ENCODE results near the gene UBLCP1.
"Not testable (repeated sequence)": the region's sequence is repeated elsewhere in the genome, so short reads cannot be mapped to it uniquely, and the experiment has no call there.

The UBLCP1 gene

DNA sequence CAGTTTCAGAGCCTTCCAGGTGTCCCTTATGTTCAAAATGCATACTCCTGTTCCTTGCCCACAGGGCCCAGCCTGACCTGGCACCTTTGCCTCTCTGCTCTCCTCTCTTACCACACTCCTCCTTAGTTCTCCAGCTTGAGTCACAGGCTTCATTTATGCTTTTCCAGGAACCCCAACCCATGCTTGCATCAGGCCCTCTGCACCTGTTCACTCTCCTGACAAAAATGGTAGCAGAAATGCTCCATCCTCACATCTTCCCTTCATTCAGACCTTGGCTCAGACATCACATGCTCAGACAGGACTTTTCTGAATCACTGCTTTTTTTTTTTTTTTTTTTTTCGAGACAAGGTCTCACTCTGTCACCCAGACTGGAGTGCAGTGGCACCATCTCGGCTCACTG lies 38.6 kb upstream of the UBLCP1 start:
- no peak overlapping the region for H3K27ac ChIP-seq
- TF ChIP-seq EZH2 (IDR thresholded peaks at IDR 0.05): no peak
- TF ChIP-seq POLR2AphosphoS5 (IDR thresholded peaks at IDR 0.05; ENCODE audit: borderline replicate concordance, low read depth, low read length): no peak
- TF ChIP-seq FOXP2 (optimal IDR thresholded peaks at IDR 0.05; ENCODE audit: control extremely low read depth, extremely low read length, insufficient read depth): no peak
- DNase-seq (ENCODE audit: low read depth, low spot score): no peak
- H3K4me3 ChIP-seq: no peak overlapping the region
- no peaks in the 10 kb centered on the region for H3K9me3 ChIP-seq (ENCODE audit: low read depth, low read length)
- no peaks in the 10 kb centered on the region for H3K36me3 ChIP-seq (ENCODE audit: insufficient read depth, low read length)
- no peak overlapping the region for H3K9ac ChIP-seq (ENCODE audit: insufficient read length)

DNA sequence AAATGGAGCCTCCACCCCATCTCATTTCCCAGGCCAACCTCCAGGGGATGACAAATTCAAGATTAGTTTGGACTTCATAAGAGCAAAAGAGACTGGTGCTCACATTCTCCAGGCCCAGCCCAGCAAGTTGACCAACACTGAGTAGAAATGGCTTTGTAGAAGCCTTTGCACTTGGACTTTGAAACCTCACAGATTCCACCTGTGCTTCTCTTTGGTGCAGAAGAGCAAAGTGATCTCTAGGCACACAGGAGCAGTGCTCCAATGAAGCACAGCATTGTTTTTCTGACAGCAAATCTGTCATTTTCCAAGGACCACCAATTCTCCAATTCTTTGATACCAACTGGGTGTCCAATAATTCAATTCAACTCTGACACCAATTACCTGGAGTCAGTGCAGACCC lies 36.6 kb upstream of the UBLCP1 start:
- Histone ChIP-seq H3K9me3 (ENCODE audit: low read depth, low read length) (no peaks in the 10 kb centered on the region), H3K4me3 (no peak overlapping the region), H3K36me3 (ENCODE audit: insufficient read depth, low read length) (no peaks in the 10 kb centered on the region), H3K9ac (ENCODE audit: insufficient read length) (no peak overlapping the region), H3K27ac (no peak overlapping the region)
- TF ChIP-seq FOXP2 (optimal IDR thresholded peaks at IDR 0.05; ENCODE audit: control extremely low read depth, extremely low read length, insufficient read depth) (no peak), EZH2 (IDR thresholded peaks at IDR 0.05) (no peak), POLR2AphosphoS5 (IDR thresholded peaks at IDR 0.05; ENCODE audit: borderline replicate concordance, low read depth, low read length) (no peak)
- DNase-seq (ENCODE audit: low read depth, low spot score): no peak

DNA sequence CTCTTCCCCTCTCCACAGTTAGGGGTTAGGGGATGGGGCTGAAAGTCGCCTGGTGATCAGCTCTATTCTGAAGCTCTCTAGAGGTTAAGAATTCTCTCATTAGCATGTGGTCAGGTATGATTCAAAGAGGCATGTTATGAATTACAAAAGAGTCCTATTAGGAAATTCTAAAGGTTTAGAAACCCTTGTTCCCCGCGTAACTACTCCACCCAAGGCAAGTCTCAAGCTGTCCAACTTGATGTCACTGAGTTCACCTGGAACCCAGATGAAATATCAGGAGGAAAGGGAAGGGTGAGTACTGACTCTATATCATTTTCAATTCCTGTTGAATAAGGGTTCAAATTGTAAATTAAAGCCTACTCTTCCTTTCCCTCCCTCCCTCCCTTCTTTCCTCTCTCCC lies 35.6 kb upstream of the UBLCP1 start:
- DNase-seq (ENCODE audit: low read depth, low spot score): no peak

DNA sequence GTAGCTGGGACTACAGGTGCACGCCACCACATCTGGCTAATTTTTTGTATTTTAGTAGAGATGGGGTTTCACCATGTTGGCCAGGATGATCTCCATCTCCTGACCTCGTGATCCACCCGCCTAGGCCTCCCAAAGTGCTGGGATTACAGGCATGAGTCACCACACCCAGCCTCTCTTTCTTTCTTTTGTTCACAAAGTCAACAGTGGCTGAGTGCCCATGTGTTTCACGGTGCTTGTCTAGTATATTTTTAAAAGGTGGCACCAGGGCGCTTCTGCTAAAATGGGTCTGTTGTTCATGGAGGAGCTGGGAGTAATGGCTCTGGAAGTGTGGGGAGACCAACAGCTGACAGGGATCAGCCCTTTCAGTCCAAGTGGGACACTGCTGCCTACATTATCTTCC lies 35.0 kb upstream of the UBLCP1 start:
- not testable (repeated sequence) for H3K9me3 ChIP-seq (ENCODE audit: low read depth, low read length); H3K9ac ChIP-seq (ENCODE audit: insufficient read length); H3K36me3 ChIP-seq (ENCODE audit: insufficient read depth, low read length); DNase-seq (ENCODE audit: low read depth, low spot score); H3K27ac ChIP-seq; H3K4me3 ChIP-seq

More for the DNA sequence above, 35.6 kb upstream of the UBLCP1 start:
- no peak overlapping the region for H3K4me3 ChIP-seq
- no peak overlapping the region for H3K9ac ChIP-seq (ENCODE audit: insufficient read length)
- no peak overlapping the region for H3K27ac ChIP-seq
- H3K36me3 ChIP-seq (ENCODE audit: insufficient read depth, low read length): no peaks in the 10 kb centered on the region
- TF ChIP-seq EZH2 (IDR thresholded peaks at IDR 0.05) (no peak), POLR2AphosphoS5 (IDR thresholded peaks at IDR 0.05; ENCODE audit: borderline replicate concordance, low read depth, low read length) (no peak), FOXP2 (optimal IDR thresholded peaks at IDR 0.05; ENCODE audit: control extremely low read depth, extremely low read length, insufficient read depth) (no peak)
- H3K9me3 ChIP-seq (ENCODE audit: low read depth, low read length): no peaks in the 10 kb centered on the region

DNA sequence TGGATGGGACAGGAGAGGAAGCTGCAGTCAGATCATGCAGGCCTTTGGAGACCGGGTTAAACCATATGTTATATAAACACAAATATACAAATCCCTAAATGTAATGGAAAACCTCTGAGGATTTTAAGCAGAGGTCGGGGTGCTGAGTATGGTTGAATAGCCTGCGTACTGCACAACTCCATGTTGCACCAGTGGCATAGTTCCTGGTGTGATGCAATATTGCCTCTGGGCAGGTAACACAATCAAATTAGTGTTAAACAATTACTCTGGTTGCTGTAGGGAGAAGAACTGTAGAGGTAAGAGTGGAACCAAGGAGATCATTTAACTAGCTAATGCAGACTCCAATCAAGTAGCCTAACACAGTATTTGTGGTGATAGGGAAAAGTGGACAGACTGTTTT lies 32.4 kb upstream of the UBLCP1 start:
- no peak overlapping the region for H3K27ac ChIP-seq
- no peaks in the 10 kb centered on the region for H3K36me3 ChIP-seq (ENCODE audit: insufficient read depth, low read length)
- no peak for DNase-seq (ENCODE audit: low read depth, low spot score)
- no peaks in the 10 kb centered on the region for H3K9me3 ChIP-seq (ENCODE audit: low read depth, low read length)
- H3K9ac ChIP-seq (ENCODE audit: insufficient read length): no peak overlapping the region
- TF ChIP-seq POLR2AphosphoS5 (IDR thresholded peaks at IDR 0.05; ENCODE audit: borderline replicate concordance, low read depth, low read length): no peak
- no peak for TF ChIP-seq EZH2 (IDR thresholded peaks at IDR 0.05)
- TF ChIP-seq FOXP2 (optimal IDR thresholded peaks at IDR 0.05; ENCODE audit: control extremely low read depth, extremely low read length, insufficient read depth): no peak
- H3K4me3 ChIP-seq: no peak overlapping the region

DNA sequence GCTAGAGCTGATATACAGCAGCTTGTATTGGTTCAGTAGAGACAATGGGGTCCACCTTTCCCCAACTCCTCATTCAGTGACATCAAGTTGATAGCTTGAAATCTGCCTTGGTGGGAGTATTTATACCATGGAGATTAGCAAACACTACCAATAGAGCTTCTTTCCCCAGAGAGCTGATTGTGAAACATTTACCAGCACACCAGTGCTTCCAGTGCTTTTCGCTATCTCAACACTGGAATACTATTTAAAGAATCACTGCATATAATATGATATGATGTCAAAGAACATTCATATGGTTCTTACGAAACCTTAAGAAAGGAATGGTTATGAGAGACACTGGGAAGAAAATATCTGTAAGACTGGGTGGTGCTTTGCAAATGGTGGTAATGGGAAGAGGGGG lies 31.9 kb upstream of the UBLCP1 start:
- Histone ChIP-seq H3K9ac (ENCODE audit: insufficient read length) (no peak overlapping the region), H3K4me3 (no peak overlapping the region), H3K27ac (no peak overlapping the region), H3K36me3 (ENCODE audit: insufficient read depth, low read length) (no peaks in the 10 kb centered on the region), H3K9me3 (ENCODE audit: low read depth, low read length) (no peaks in the 10 kb centered on the region)
- DNase-seq (ENCODE audit: low read depth, low spot score): no peak
- TF ChIP-seq EZH2 (IDR thresholded peaks at IDR 0.05): no peak

DNA sequence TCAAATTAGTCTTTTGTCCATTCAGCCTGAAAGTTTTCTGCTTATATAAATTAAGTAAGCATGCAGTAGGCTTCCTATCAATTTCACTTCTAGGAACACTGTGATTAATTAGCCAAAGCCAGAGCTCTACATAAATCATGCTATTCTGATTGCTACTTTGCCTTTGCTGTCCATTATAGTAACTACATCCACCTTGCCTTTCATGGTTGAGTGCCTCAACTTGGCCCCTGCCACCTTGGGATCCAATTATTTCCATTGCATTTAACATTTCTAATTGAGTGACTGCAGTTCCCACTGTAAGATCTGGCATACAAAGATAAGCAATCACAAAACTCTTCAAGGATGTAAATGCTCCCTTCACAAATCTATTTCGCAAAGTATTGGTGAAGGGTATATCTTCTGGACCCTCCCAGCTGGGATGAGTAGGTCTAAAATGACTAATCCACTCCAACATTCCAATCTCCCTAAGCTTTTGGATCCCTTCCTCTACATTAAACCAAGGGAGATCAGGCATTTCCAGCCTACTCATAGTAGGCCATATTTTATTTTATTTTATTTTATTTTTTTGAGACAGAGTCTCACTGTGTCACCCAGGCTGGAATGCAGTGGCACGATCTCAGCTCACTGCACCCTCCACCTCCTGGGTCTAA lies 27.1 kb upstream of the UBLCP1 start:
- not testable (repeated sequence) for DNase-seq (ENCODE audit: low read depth, low spot score); H3K27ac ChIP-seq; H3K4me3 ChIP-seq; H3K9ac ChIP-seq (ENCODE audit: insufficient read length); H3K36me3 ChIP-seq (ENCODE audit: insufficient read depth, low read length); H3K9me3 ChIP-seq (ENCODE audit: low read depth, low read length)

DNA sequence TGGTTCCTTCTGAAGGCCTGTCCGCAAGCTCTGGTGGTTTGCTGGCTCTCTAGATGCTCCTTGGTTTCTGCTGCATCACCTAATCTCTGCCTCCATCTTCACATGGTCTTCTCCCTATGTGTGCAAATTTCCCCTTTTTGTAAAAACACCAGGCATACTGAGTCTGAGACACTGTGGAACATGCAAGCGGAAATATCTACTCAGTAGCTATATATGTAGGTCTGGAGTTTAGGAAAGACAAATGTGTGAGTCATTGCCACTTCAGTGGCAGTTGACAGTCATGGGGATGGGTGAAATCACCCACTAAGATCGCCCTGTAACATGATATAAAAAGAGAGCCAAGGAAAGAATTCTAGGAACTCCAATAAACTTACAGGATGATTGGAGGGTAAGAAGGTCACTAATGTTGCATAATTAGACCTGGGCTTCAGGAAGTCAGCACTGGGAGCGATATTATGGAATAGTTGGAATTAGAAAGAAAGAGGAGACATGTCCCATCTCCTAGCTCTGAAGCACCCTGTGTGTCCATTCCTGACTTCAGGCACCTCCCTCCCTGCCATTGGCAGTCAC lies 22.7 kb upstream of the UBLCP1 start:
- H3K27ac ChIP-seq: no peak overlapping the region

DNA sequence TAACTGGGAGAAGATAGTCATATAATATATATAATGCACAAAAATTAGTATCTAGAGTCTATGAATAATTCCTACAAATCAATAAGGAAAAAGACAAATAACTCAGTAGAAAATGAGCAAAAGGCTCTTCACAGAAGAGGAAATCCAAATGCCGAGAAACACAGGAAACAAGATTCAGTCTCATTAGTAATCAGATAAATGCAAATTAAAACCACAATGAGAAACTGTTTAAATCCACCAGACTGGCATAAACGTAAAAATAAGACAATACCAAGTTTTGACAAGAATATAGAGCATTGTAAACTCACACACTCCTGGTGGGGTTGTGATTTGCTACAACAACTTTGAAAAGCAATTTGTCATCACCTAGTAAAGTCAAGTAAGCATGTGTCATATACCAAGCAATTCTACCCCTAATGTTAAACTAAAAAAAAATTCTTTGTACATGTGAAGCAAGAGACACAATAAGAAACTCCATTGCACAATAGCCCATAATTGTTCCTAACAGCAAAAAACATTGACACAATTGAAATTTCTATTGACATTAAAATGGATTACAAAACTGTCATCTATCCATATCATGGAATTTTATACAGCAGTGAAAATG lies 21.0 kb upstream of the UBLCP1 start:
- no peak overlapping the region for H3K27ac ChIP-seq
- TF ChIP-seq POLR2AphosphoS5 (IDR thresholded peaks at IDR 0.05; ENCODE audit: borderline replicate concordance, low read depth, low read length) (no peak), EZH2 (IDR thresholded peaks at IDR 0.05) (no peak), FOXP2 (optimal IDR thresholded peaks at IDR 0.05; ENCODE audit: control extremely low read depth, extremely low read length, insufficient read depth) (no peak)
- no peaks in the 10 kb centered on the region for H3K36me3 ChIP-seq (ENCODE audit: insufficient read depth, low read length)
- no peak for DNase-seq (ENCODE audit: low read depth, low spot score)
- H3K4me3 ChIP-seq: no peak overlapping the region
- no peaks in the 10 kb centered on the region for H3K9me3 ChIP-seq (ENCODE audit: low read depth, low read length)
- H3K9ac ChIP-seq (ENCODE audit: insufficient read length): no peak overlapping the region

More for the DNA sequence above, 22.7 kb upstream of the UBLCP1 start:
- Histone ChIP-seq H3K36me3 (ENCODE audit: insufficient read depth, low read length) (no peaks in the 10 kb centered on the region), H3K9me3 (ENCODE audit: low read depth, low read length) (no peaks in the 10 kb centered on the region), H3K9ac (ENCODE audit: insufficient read length) (no peak overlapping the region), H3K4me3 (no peak overlapping the region)
- no peak for DNase-seq (ENCODE audit: low read depth, low spot score)
- TF ChIP-seq EZH2 (IDR thresholded peaks at IDR 0.05): no peak
- TF ChIP-seq POLR2AphosphoS5 (IDR thresholded peaks at IDR 0.05; ENCODE audit: borderline replicate concordance, low read depth, low read length): no peak
- no peak for TF ChIP-seq FOXP2 (optimal IDR thresholded peaks at IDR 0.05; ENCODE audit: control extremely low read depth, extremely low read length, insufficient read depth)
